H9 (cell line): ENCODE results near the gene P2RX6. TPM values are rescaled to one million over a fixed set of nuclear protein-coding genes. Genes with fewer than 3 reads are reported as not detected.

Source experiments
- DNase-seq: peaks from one replicate; pipeline ENCODE4 v3.0.0-alpha.2; 2017
- H2AFZ ChIP-seq: one replicate; pipeline ENCODE4 v1.6.1; 2013; ENCODE audit warnings: mild to moderate bottlenecking, low read length, control low read depth, moderate library complexity
- H2AK5ac ChIP-seq: 2 replicates; pipeline ENCODE4 v1.6.1; 2013; ENCODE audit warnings: low read length, control low read depth, mixed read lengths; ENCODE audit not compliant: insufficient read length
- H2BK120ac ChIP-seq: one replicate; pipeline ENCODE4 v1.6.1; 2013; ENCODE audit warnings: low read depth, mild to moderate bottlenecking, low read length, control low read depth, inconsistent platforms; ENCODE audit not compliant: poor library complexity, severe bottlenecking
- H2BK12ac ChIP-seq: 2 replicates; pipeline ENCODE4 v1.6.1; 2013; ENCODE audit warnings: low read length, control low read depth, mixed read lengths, low read depth; ENCODE audit not compliant: insufficient read length
- H2BK15ac ChIP-seq: 2 replicates; pipeline ENCODE4 v1.6.1; 2013; ENCODE audit warnings: low read depth, low read length, control low read depth
- H2BK20ac ChIP-seq: one replicate; pipeline ENCODE4 v1.6.1; 2013; ENCODE audit warnings: low read depth, mild to moderate bottlenecking, low read length, control low read depth, inconsistent platforms; ENCODE audit not compliant: poor library complexity, severe bottlenecking
- H2BK5ac ChIP-seq: 2 replicates; pipeline ENCODE4 v1.6.1; 2013; ENCODE audit warnings: low read length, control low read depth, mixed read lengths; ENCODE audit not compliant: insufficient read length
- H3K14ac ChIP-seq: 2 replicates; pipeline ENCODE4 v1.6.1; 2013; ENCODE audit warnings: low read length, control low read depth; ENCODE audit not compliant: insufficient read depth
- H3K18ac ChIP-seq: 2 replicates; pipeline ENCODE4 v1.6.1; 2013; ENCODE audit warnings: low read depth, mild to moderate bottlenecking, mixed read lengths, low read length, control low read depth; ENCODE audit not compliant: insufficient read length
- H3K23ac ChIP-seq: 2 replicates; pipeline ENCODE4 v1.6.1; 2013; ENCODE audit warnings: low read length, control low read depth, mixed read lengths, low read depth; ENCODE audit not compliant: insufficient read length
- H3K23me2 ChIP-seq: 2 replicates; pipeline ENCODE4 v1.6.1; 2013; ENCODE audit warnings: low read depth, mild to moderate bottlenecking, mixed read lengths, low read length, control low read depth; ENCODE audit not compliant: insufficient read length, poor library complexity, severe bottlenecking
- H3K27ac ChIP-seq: 2 replicates; pipeline ENCODE4 v1.5.1; 2013; ENCODE audit warnings: low read length, control low read depth, mixed read lengths, low read depth; ENCODE audit not compliant: insufficient read length
- H3K27me3 ChIP-seq: 2 replicates; pipeline ENCODE4 v1.6.1; 2013; ENCODE audit warnings: low read length, control low read depth, inconsistent platforms; ENCODE audit not compliant: insufficient read depth
- H3K4ac ChIP-seq: 2 replicates; pipeline ENCODE4 v1.6.1; 2013; ENCODE audit warnings: low read depth, mild to moderate bottlenecking, control low read depth, inconsistent platforms, low read length, moderate library complexity
- H3K4me1 ChIP-seq: 2 replicates; pipeline ENCODE4 v1.6.1; 2013; ENCODE audit warnings: low read length, control low read depth, inconsistent platforms; ENCODE audit not compliant: insufficient read depth
- H3K4me2 ChIP-seq: 2 replicates; pipeline ENCODE4 v1.6.1; 2013; ENCODE audit warnings: low read length, control low read depth, mixed read lengths; ENCODE audit not compliant: insufficient read length, insufficient read depth
- H3K56ac ChIP-seq: 2 replicates; pipeline ENCODE4 v1.6.1; 2013; ENCODE audit warnings: low read depth, mild to moderate bottlenecking, mixed read lengths, low read length, control low read depth; ENCODE audit not compliant: insufficient read length
- H3K79me1 ChIP-seq: 2 replicates; pipeline ENCODE4 v1.6.1; 2013; ENCODE audit warnings: low read depth, mild to moderate bottlenecking, moderate library complexity, low read length, control low read depth, inconsistent platforms; ENCODE audit not compliant: insufficient read depth, poor library complexity, severe bottlenecking
- H3K79me2 ChIP-seq: 2 replicates; pipeline ENCODE4 v1.6.1; 2013; ENCODE audit warnings: low read length, control low read depth, inconsistent platforms; ENCODE audit not compliant: insufficient read depth
- H3K9ac ChIP-seq: 2 replicates; pipeline ENCODE4 v1.6.1; 2013; ENCODE audit warnings: low read length, control low read depth, mixed read lengths; ENCODE audit not compliant: insufficient read length; ENCODE audit errors: extremely low read depth
- H3K9me3 ChIP-seq: one replicate; pipeline ENCODE4 v1.6.1; 2013; ENCODE audit warnings: low read depth, low read length, inconsistent platforms; ENCODE audit not compliant: control insufficient read depth
- H3T11ph ChIP-seq: one replicate; pipeline ENCODE4 v1.6.1; 2013; ENCODE audit warnings: mild to moderate bottlenecking, low read length, control low read depth, inconsistent platforms
- H4K20me1 ChIP-seq: one replicate; pipeline ENCODE4 v1.6.1; 2013; ENCODE audit not compliant: control insufficient read depth, insufficient read length, insufficient read depth
- H4K5ac ChIP-seq: 2 replicates; pipeline ENCODE4 v1.6.1; 2013; ENCODE audit warnings: low read depth, mild to moderate bottlenecking, mixed read lengths, low read length, control low read depth; ENCODE audit not compliant: insufficient read length
- H4K8ac ChIP-seq: replicated peaks from 2 replicates; pipeline ENCODE4 v1.6.1; 2013; ENCODE audit warnings: low read length, control low read depth, mixed read lengths, low read depth; ENCODE audit not compliant: insufficient read length
- H4K91ac ChIP-seq: 2 replicates; pipeline ENCODE4 v1.6.1; 2013; ENCODE audit warnings: low read depth, mild to moderate bottlenecking, moderate library complexity, mixed read lengths, low read length, control low read depth; ENCODE audit not compliant: insufficient read length
- H3K27ac Mint-ChIP-seq, 3 experiments: 2 replicates in 2 of 3; 3 replicates in 1 of 3; pipeline ENCODE4 v1.8.0; 2020 to 2021; ENCODE audit warnings: mixed read lengths in 3 of 3, mild to moderate bottlenecking in 1 of 3, moderate library complexity in 1 of 3
- H3K27me3 Mint-ChIP-seq: 2 replicates; pipeline ENCODE4 v1.8.0; 2021; ENCODE audit warnings: low read depth, mild to moderate bottlenecking, moderate library complexity, mixed read lengths
- H3K36me3 Mint-ChIP-seq, 3 experiments: 2 replicates in 2 of 3; 3 replicates in 1 of 3; pipeline ENCODE4 v1.8.0; 2020 to 2021; ENCODE audit warnings: low read depth in 3 of 3, mixed read lengths in 3 of 3; ENCODE audit not compliant: insufficient read depth in 1 of 3
- H3K4me1 Mint-ChIP-seq, 2 experiments: 2 replicates each; pipeline ENCODE4 v1.8.0; 2020; ENCODE audit warnings: mixed read lengths in 2 of 2
- H3K4me3 Mint-ChIP-seq, 2 experiments: 2 replicates in 1 of 2; 3 replicates in 1 of 2; pipeline ENCODE4 v1.8.0; 2020 to 2021; ENCODE audit warnings: mild to moderate bottlenecking in 2 of 2, mixed read lengths in 2 of 2, moderate library complexity in 1 of 2
- H3K9me3 Mint-ChIP-seq, 2 experiments: 2 replicates in 1 of 2; 3 replicates in 1 of 2; pipeline ENCODE4 v1.8.0; 2020; ENCODE audit warnings: mild to moderate bottlenecking in 2 of 2, mixed read lengths in 2 of 2, moderate library complexity in 1 of 2
- CTCF ChIP-seq: fragments of 200-600 bp; sonication (generic); conservative IDR thresholded peaks from 3 replicates; pipeline ENCODE4 v1.8.0; 2021; ENCODE audit warnings: antibody characterized with exemption, mild to moderate bottlenecking
- WGBS: extraction: QIAGEN DNeasy Blood & Tissue Kit; methylation state at CpG from one replicate; pipeline ENCODE4 v1.1.7; 2013; ENCODE audit warnings: missing lambda C conversion rate, low lambda C conversion rate, mixed read lengths; ENCODE audit not compliant: insufficient read length; ENCODE audit errors: extremely low coverage; 5-methylcytosine and 5-hydroxymethylcytosine counted together
- microRNA-seq: library from miRNA; unstranded; fragments of <30 nt; microRNA quantifications from one replicate; pipeline ENCODE4, GENCODE V29; 2020; ENCODE audit warnings: borderline microRNAs expressed
- total RNA-seq: library from RNA; stranded (reverse); gene quantifications from 2 replicates; pipeline ENCODE4 v1.2.1, GENCODE V29; 2021

The P2RX6 gene
- total RNA-seq, 1 experiment from 2014 or later, result not detected

- Histone ChIP-seq H2BK5ac (no peak overlapping the region), H3K27ac (no peak overlapping the region), H3K27me3 (no peaks in the 10 kb centered on the region), H3K14ac (no peak overlapping the region; the same call in 1 of the 2 replicates), H3K18ac (no peak overlapping the region), H4K20me1 (no peaks in the 10 kb centered on the region), H3K4me1 (no peaks in the 10 kb centered on the region), H3K79me2 (no peaks in the 10 kb centered on the region), H4K91ac (no peak overlapping the region), H2BK120ac (no peak overlapping the region), H2BK20ac (no peak overlapping the region), H4K8ac (no peak overlapping the region), H3K56ac (no peak overlapping the region), H3K4me2 (no peak overlapping the region), H3K9me3 (no peaks in the 10 kb centered on the region), H4K5ac (no peak overlapping the region), H3K79me1 (no peaks in the 10 kb centered on the region), H2AFZ (no peak overlapping the region), H3K9ac (no peak overlapping the region), H3K4ac (no peak overlapping the region), H3K23me2 (no peaks in the 10 kb centered on the region), H2BK15ac (no peak overlapping the region), H2BK12ac (no peak overlapping the region), H3K23ac (no peak overlapping the region), H3T11ph (no peak overlapping the region), H2AK5ac (no peak overlapping the region)
- Mint-ChIP-seq H3K36me3 (no peaks in the 10 kb centered on the region; a peak in 2 of 7 replicates), H3K27ac (no peak overlapping the region), H3K4me1 (no peaks in the 10 kb centered on the region; a peak in 1 of 4 replicates), H3K27me3 (peaks cover 2% of the 10 kb centered on the region; the same call in 1 of the 2 replicates), H3K9me3 (peaks cover 0 to 2% of the 10 kb centered on the region in 2 experiments; a peak in 1 of 5 replicates), H3K4me3 (no peak overlapping the region)
- WGBS, result no CpG with 5 or more reads among the region's 21 CpGs
- no peak for DNase-seq
- no peak for TF ChIP-seq CTCF
These were observed 62.1 kb downstream of the P2RX6 start for GRCh38 chr22:21076912-21077625.

Small RNA genes lying within 50 kb of the gene (microRNA-seq; reads per million reads assigned to microRNA genes)
- not detected for gene MIR649

Other genes starting within 250 kb of the P2RX6 start
- not detected in 2 replicates for gene SERPIND1, start 241.1 kb upstream of the P2RX6 start, total RNA-seq
- gene PI4KA, start 156.4 kb upstream of the P2RX6 start, total RNA-seq, result 58.5 and 65.8 TPM in 2 replicates
- gene SNAP29, start 156.2 kb upstream of the P2RX6 start, total RNA-seq, result 15.6 and 17.9 TPM in 2 replicates
- gene CRKL, start 97.8 kb upstream of the P2RX6 start, total RNA-seq, result 105 and 106 TPM in 2 replicates
- 1.9 and 2.3 TPM in 2 replicates for gene AIFM3, start 47.9 kb upstream of the P2RX6 start, total RNA-seq
- 40.0 and 47.0 TPM in 2 replicates for gene LZTR1, start 32.9 kb upstream of the P2RX6 start, total RNA-seq
- gene THAP7, start 13.0 kb upstream of the P2RX6 start, total RNA-seq, result 23.3 and 24.6 TPM in 2 replicates
- gene SLC7A4, start 17.4 kb downstream of the P2RX6 start, total RNA-seq, result 0.09 and 0.22 TPM in 2 replicates
- gene LRRC74B, start 30.8 kb downstream of the P2RX6 start, total RNA-seq, result not detected in 2 replicates